Left ventricle myocardium inferior (tissue), 1 donor: Measurements from ENCODE around the gene SDK2. TPM values are rescaled to one million over a fixed set of nuclear protein-coding genes. Genes with fewer than 3 reads are reported as not detected.

Experiments
- DNase-seq: peaks from one replicate; pipeline ENCODE4 v3.0.0-alpha.2; 2020
- H3K27ac ChIP-seq: fragments of 200-600 bp; replicated peaks from 2 replicates; pipeline ENCODE4 v1.8.0; 2021
- H3K27me3 ChIP-seq: fragments of 200-600 bp; 2 replicates; pipeline ENCODE4 v1.8.0; 2021; ENCODE audit warnings: low read depth
- H3K36me3 ChIP-seq: fragments of 200-600 bp; 2 replicates; pipeline ENCODE4 v1.8.0; 2021
- H3K4me1 ChIP-seq: fragments of 200-600 bp; 2 replicates; pipeline ENCODE4 v1.8.0; 2021
- H3K4me3 ChIP-seq: fragments of 200-600 bp; 2 replicates; pipeline ENCODE4 v1.8.0; 2021; ENCODE audit warnings: mild to moderate bottlenecking, moderate library complexity
- H3K9me3 ChIP-seq: fragments of 200-600 bp; replicated peaks from 2 replicates; pipeline ENCODE4 v1.8.0; 2021
- intact Hi-C: fragments of 100-400 bp; cut with micrococcal nuclease; formaldehyde crosslinking; loops from one replicate; pipeline ENCODE4 v1.11.0; 2022
- total RNA-seq: library from RNA; stranded (reverse); fragmentation: NEBNext Ultra II Directional; extraction: Animal tissue kit (Norgen Biotek cat#: 25700); gene quantifications from one replicate; pipeline ENCODE4 v1.2.1, GENCODE V29; 2021
- TF ChIP-seq, protein P1 (sequence below): fragments of 200-600 bp; IDR thresholded peaks from 2 replicates; pipeline ENCODE4 v1.8.0; 2021; ENCODE audit warnings: antibody characterized with exemption, mild to moderate bottlenecking, borderline replicate concordance
- donor health status: DM: no; HTN: yes; CAD: no; lungs with severe emphysema.

Gene SDK2
- total RNA-seq, 1 donor from 2014 or later, result 2.2 TPM

- TF ChIP-seq, protein P1, sequence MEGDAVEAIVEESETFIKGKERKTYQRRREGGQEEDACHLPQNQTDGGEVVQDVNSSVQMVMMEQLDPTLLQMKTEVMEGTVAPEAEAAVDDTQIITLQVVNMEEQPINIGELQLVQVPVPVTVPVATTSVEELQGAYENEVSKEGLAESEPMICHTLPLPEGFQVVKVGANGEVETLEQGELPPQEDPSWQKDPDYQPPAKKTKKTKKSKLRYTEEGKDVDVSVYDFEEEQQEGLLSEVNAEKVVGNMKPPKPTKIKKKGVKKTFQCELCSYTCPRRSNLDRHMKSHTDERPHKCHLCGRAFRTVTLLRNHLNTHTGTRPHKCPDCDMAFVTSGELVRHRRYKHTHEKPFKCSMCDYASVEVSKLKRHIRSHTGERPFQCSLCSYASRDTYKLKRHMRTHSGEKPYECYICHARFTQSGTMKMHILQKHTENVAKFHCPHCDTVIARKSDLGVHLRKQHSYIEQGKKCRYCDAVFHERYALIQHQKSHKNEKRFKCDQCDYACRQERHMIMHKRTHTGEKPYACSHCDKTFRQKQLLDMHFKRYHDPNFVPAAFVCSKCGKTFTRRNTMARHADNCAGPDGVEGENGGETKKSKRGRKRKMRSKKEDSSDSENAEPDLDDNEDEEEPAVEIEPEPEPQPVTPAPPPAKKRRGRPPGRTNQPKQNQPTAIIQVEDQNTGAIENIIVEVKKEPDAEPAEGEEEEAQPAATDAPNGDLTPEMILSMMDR, result no peak
- H3K36me3 ChIP-seq, result no peaks in the 10 kb centered on the region
- peak overlapping the region; percentile 74 for H3K27ac ChIP-seq
- peaks cover 51% of the 10 kb centered on the region for H3K4me1 ChIP-seq
- no peak overlapping the region for H3K4me3 ChIP-seq
- no peak for DNase-seq
- peaks cover 4% of the 10 kb centered on the region for H3K9me3 ChIP-seq
- no peaks in the 10 kb centered on the region for H3K27me3 ChIP-seq
- intact Hi-C loops, result no loop called here
Measured at GRCh38 chr17:73320601-73321264, 323.5 kb downstream of the SDK2 start.

DNA sequence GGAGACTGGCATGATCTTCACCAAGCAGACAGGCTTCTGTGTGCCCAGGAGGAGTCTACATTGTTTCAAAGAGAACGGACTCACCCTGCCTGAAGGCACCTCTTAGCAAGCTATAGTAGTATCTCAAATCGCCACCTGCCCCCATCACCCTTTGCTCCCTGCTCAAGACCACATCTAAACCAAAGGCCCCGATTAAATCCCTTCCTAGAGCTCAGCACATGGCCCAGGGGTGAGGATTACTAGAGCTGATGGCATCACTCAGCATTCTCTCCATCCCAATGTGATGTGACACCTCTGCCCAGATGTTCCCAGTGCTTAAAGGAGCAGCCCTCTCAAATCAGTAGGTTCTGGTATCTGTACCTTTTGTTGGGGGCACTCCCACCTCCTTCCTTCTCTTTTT lies 324.5 kb downstream of the SDK2 start:
- intact Hi-C loops, result no loop called here
- H3K27me3 ChIP-seq, result no peaks in the 10 kb centered on the region
- H3K4me3 ChIP-seq, result no peak overlapping the region
- H3K27ac ChIP-seq, result no peak overlapping the region
- TF ChIP-seq, protein P1, result no peak
- H3K4me1 ChIP-seq, result peaks cover 41% of the 10 kb centered on the region
- H3K36me3 ChIP-seq, result no peaks in the 10 kb centered on the region
- no peak for DNase-seq
- H3K9me3 ChIP-seq, result peaks cover 4% of the 10 kb centered on the region

- Histone ChIP-seq H3K4me1 (peaks cover 32% of the 10 kb centered on the region), H3K27me3 (no peaks in the 10 kb centered on the region), H3K36me3 (no peaks in the 10 kb centered on the region), H3K9me3 (peaks cover 4% of the 10 kb centered on the region), H3K4me3 (no peak overlapping the region), H3K27ac (no peak overlapping the region)
- DNase-seq, result no peak
- intact Hi-C loops, result no loop called here
- TF ChIP-seq, protein P1, result no peak
Measured at GRCh38 chr17:73318836-73319235, 325.4 kb downstream of the SDK2 start.

DNA sequence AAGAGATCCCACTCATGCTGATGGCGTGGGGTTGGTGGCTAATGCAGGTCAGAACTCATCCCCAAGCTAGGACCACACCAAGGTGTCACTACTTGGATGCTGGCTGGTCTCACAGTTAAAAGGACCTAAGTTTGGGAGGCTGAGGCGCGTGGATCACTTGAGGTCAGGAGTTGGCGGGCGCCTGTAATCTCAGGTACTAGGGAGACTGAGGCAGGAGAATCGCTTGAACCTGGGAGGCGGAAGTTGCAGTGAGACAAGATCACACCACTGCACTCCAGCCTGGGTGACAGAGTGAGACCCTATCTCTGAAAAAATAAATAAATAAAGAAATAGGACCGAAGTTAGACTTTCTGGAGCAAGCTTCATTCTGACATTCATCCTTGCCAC lies 325.8 kb downstream of the SDK2 start:
- Histone ChIP-seq H3K4me1 (peaks cover 27% of the 10 kb centered on the region), H3K27ac (no peak overlapping the region), H3K27me3 (no peaks in the 10 kb centered on the region), H3K4me3 (no peak overlapping the region), H3K36me3 (no peaks in the 10 kb centered on the region), H3K9me3 (peaks cover 4% of the 10 kb centered on the region)
- intact Hi-C loops, result no loop called here
- no peak for DNase-seq
- TF ChIP-seq, protein P1, result no peak

- no peaks in the 10 kb centered on the region for H3K27me3 ChIP-seq
- peak overlapping the region; percentile 50 for H3K27ac ChIP-seq
- TF ChIP-seq, protein P1, result no peak
- no peak for DNase-seq
- peaks cover 27% of the 10 kb centered on the region for H3K4me1 ChIP-seq
- peaks cover 3% of the 10 kb centered on the region for H3K9me3 ChIP-seq
- no peak overlapping the region for H3K4me3 ChIP-seq
- no peaks in the 10 kb centered on the region for H3K36me3 ChIP-seq
- intact Hi-C loops, result no loop called here
Measured at GRCh38 chr17:73317513-73318426, 326.5 kb downstream of the SDK2 start.
